ES-I3 (cell line): ENCODE data around the gene NAA16.
"Not testable (repeated sequence)": the region's sequence is repeated elsewhere in the genome, so short reads cannot be mapped to it uniquely, and the experiment has no call there.

Experiments used
- H3K36me3 ChIP-seq: 2 replicates; pipeline ENCODE4 v1.6.1; 2013; ENCODE audit warnings: mild to moderate bottlenecking, low read length, control low read depth, moderate library complexity; ENCODE audit not compliant: insufficient read depth
- H3K4me1 ChIP-seq: 2 replicates; pipeline ENCODE4 v1.6.1; 2013; ENCODE audit warnings: mild to moderate bottlenecking, control low read depth, low read length; ENCODE audit not compliant: insufficient read depth
- H3K9ac ChIP-seq: 2 replicates; pipeline ENCODE4 v1.6.1; 2013; ENCODE audit warnings: low read depth, mild to moderate bottlenecking, low read length, moderate library complexity
- H3K9me3 ChIP-seq: 2 replicates; pipeline ENCODE4 v1.6.1; 2013; ENCODE audit warnings: mild to moderate bottlenecking, low read length, moderate library complexity; ENCODE audit not compliant: control insufficient read depth, insufficient read depth

The NAA16 gene

DNA sequence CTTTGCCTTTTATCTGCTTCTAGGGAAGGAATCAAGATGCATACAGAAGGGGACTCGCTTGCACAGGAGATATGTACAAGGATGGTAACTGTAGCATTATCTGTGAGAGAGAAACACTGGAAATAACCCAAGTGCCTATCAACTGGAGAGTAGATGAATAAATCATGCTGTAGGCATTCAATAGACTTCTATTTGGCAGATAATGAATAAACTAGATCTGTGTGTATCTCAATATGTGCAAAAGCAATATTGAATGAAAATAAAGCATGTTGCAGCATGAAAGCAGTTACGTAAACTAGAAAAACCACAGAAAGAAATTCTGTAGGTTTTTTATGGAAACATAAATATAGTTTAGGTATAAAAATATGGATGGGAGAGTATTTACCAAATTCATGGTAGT lies 107.7 kb downstream of the NAA16 start:
- Histone ChIP-seq H3K9ac (no peak overlapping the region), H3K36me3 (no peaks in the 10 kb centered on the region), H3K9me3 (no peaks in the 10 kb centered on the region; the same call in 1 of the 2 replicates), H3K4me1 (no peaks in the 10 kb centered on the region)

DNA sequence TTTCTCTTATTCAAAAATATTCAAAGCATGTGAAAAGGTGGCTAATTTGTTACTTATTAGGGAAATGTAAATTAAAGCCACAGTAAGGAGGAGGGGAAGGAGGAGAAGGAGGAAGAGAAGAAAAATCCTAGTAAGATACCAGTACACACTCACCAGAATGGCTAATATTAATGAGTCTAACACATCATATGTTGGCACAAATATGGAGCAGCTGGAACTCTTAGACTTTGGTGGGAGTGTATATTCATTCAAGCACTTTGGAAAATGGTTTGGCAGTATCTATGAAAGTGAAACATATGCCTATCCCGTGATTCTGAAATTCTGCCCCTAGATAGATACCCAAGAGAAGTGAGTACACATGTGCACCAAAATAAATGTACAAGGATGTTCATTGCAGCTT lies 108.1 kb downstream of the NAA16 start:
- Histone ChIP-seq H3K9ac (no peak overlapping the region), H3K4me1 (no peaks in the 10 kb centered on the region), H3K36me3 (no peaks in the 10 kb centered on the region), H3K9me3 (no peaks in the 10 kb centered on the region; the same call in 1 of the 2 replicates)

DNA sequence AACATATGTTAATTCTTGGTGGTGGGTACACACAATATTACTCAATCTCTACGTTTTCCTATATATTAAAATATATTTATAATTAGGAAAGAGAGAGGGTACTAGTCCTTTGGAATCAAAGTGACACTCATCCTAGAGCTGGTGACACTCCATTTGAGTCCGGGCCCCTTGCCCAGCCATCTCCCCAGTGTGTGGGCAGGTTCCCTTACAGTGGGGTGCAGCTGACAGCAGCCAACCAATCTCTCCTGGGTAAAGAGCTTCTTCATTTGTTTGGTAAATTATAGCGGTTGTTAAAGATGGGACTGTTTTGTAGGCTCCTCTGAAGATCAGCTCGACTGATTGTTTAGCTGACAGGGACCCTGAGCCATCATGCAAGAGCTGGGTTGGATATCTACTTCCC lies 109.1 kb downstream of the NAA16 start:
- no peak overlapping the region for H3K9ac ChIP-seq
- no peaks in the 10 kb centered on the region for H3K36me3 ChIP-seq
- no peaks in the 10 kb centered on the region for H3K4me1 ChIP-seq
- no peaks in the 10 kb centered on the region; the same call in 1 of the 2 replicates for H3K9me3 ChIP-seq

DNA sequence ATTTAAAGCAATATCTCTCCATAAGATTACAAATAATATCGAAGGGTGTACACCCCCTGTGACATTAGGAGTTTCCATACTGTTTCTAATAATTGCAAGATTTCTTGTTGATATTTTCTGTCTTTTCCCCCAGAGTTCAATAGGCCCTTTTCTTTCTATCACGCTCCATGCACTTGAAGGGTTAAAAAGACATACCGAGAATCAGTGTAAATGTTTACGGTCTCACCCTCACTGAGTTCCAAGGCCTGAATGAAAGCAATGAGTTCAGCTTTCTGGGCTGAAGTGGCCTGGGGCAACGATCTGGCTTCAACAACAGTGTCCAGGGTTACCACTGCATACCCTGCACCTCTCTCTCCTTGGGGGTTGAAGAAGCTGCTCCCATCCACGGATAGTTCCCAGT lies 110.3 kb downstream of the NAA16 start:
- not testable (repeated sequence) for H3K9ac ChIP-seq, H3K9me3 ChIP-seq, H3K4me1 ChIP-seq, H3K36me3 ChIP-seq

DNA sequence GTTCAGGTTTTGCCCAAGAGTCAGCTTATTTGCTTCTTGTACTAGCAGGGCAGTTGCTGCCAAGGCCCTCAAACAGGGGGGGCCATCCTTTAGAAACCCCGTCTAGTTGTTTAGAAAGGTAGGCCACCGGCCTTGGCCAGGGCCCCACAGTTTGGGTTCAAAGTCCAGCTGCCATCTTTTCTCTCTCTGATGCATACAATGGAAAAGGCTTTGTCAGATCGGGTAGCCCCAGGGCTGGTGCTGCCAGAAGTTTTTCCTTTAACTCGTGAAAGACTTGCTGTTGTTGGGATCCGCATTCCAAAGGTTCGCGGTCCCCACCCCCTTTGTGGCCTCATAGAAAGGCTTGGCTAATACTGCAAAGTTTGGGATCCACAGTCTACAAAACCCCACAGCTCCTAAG lies 110.9 kb downstream of the NAA16 start:
- H3K9ac ChIP-seq = not testable (repeated sequence)

DNA sequence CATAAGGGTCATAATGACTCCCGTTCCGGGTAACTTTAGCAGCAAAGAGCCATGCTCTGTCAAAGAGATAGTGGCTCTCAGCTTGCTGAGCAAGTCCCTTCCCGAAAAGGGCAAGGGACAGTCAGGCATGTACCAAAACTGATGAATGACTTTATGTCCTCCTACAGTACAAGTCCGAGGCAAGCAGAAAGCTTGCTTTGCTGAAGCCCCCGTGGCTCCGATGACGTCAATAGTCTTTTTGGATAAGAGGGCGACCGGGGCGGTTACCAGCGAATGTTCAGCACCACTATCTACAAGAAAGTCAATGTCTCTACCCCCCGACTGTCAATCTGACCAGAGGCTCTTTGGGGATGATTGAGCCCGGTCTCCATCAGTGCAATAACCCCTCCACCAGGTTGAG lies 112.2 kb downstream of the NAA16 start:
- not testable (repeated sequence) for H3K4me1 ChIP-seq, H3K36me3 ChIP-seq, H3K9ac ChIP-seq

More for the DNA sequence above, 110.9 kb downstream of the NAA16 start:
- not testable (repeated sequence) for H3K4me1 ChIP-seq, H3K36me3 ChIP-seq, H3K9me3 ChIP-seq

DNA sequence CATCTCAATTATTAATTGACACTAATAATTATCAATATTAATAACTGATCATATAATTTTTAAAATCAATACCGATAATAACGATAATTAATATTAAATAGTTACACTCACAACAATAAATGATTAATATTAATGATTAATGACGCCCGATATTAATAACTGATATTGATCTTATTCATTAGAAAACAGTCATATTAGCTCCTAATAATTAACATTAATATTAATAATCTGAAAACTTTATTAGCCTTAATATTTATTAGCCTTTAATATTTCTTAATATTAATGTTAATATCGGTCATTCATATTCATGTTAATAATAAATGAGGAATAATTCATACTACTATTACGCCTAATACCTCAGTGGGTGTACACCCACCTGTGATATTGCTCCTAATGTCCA lies 113.6 kb downstream of the NAA16 start:
- H3K36me3 ChIP-seq, H3K9me3 ChIP-seq, H3K4me1 ChIP-seq, H3K9ac ChIP-seq: not testable (repeated sequence)

More for the DNA sequence above, 112.2 kb downstream of the NAA16 start:
- not testable (repeated sequence) for H3K9me3 ChIP-seq

DNA sequence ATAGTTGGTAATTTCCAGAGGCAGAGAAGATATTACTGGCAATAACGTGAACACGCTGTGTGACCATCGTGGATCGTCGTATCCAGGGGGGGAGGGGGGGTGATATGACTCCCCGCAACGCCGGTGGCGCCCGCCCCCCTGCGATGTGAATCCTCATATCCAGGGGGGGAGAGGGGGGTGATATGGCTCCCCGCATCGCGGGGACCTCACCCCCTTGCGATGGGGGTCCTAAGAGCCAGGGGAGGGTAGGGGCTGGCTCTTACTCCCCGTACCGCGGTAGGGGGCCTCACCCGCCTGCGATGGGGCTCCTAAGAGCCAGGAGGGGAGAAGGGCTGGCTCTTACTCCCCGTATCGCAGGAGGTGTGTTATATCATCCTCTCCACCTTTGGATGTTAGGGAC lies 115.0 kb downstream of the NAA16 start:
- Histone ChIP-seq H3K9ac (no peak overlapping the region), H3K4me1 (no peaks in the 10 kb centered on the region), H3K36me3 (no peaks in the 10 kb centered on the region), H3K9me3 (no peaks in the 10 kb centered on the region)
